Fibroblast of the aortic adventitia (primary cell): ENCODE results near the gene NUF2. TPM values are rescaled to one million over a fixed set of nuclear protein-coding genes. Genes with fewer than 3 reads are reported as not detected.
A peak's percentile ranks its signal among the peaks of the same experiment; 100 is the strongest.
"Not testable (repeated sequence)": the region's sequence is repeated elsewhere in the genome, so short reads cannot be mapped to it uniquely, and the experiment has no call there.

Experiments
- DNase-seq: peaks from one replicate; pipeline ENCODE4 v3.0.0-alpha.2; 2010; ENCODE audit warnings: low read depth
- H3K4me3 ChIP-seq: 2 replicates; pipeline ENCODE4 v1.5.1; 2011; ENCODE audit warnings: low read depth, mild to moderate bottlenecking, control low read depth, low read length, moderate library complexity
- total RNA-seq: library from RNA; depleted of rRNA; stranded (reverse); fragments of >200 nt; gene quantifications from 2 replicates; pipeline ENCODE4 v1.2.3, GENCODE V29; 2012; ENCODE audit warnings: low replicate concordance
- TF ChIP-seq, protein P1 (sequence below): IDR thresholded peaks from 2 replicates; pipeline ENCODE4 v1.5.1; 2011; ENCODE audit warnings: mild to moderate bottlenecking, low read length, control low read depth, inconsistent platforms; ENCODE audit not compliant: insufficient read depth

Gene NUF2
- 1.2 and 25.8 TPM in 2 replicates for total RNA-seq

- TF ChIP-seq, protein P1, sequence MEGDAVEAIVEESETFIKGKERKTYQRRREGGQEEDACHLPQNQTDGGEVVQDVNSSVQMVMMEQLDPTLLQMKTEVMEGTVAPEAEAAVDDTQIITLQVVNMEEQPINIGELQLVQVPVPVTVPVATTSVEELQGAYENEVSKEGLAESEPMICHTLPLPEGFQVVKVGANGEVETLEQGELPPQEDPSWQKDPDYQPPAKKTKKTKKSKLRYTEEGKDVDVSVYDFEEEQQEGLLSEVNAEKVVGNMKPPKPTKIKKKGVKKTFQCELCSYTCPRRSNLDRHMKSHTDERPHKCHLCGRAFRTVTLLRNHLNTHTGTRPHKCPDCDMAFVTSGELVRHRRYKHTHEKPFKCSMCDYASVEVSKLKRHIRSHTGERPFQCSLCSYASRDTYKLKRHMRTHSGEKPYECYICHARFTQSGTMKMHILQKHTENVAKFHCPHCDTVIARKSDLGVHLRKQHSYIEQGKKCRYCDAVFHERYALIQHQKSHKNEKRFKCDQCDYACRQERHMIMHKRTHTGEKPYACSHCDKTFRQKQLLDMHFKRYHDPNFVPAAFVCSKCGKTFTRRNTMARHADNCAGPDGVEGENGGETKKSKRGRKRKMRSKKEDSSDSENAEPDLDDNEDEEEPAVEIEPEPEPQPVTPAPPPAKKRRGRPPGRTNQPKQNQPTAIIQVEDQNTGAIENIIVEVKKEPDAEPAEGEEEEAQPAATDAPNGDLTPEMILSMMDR, result no peak
- H3K4me3 ChIP-seq, result peak within 1 kb of the TSS; percentile 92
- DNase-seq, result peak; percentile 99
Observed at GRCh38 chr1:163321311-163322305, at the start of gene NUF2. NUF2 (plus strand) TSS chr1:163321954; CDS start chr1:163326052, 4,098 bp downstream.

GRCh38 chr1:163273766-163274441, 47.9 kb upstream of the NUF2 start:
- DNase-seq, result no peak
- TF ChIP-seq, protein P1, result no peak
- H3K4me3 ChIP-seq, result no peak overlapping the region

- DNase-seq, result peak; percentile 23
- H3K4me3 ChIP-seq, result no peak overlapping the region
- TF ChIP-seq, protein P1, result no peak
Observed at GRCh38 chr1:163275222-163275621, 46.5 kb upstream of the NUF2 start.

DNA sequence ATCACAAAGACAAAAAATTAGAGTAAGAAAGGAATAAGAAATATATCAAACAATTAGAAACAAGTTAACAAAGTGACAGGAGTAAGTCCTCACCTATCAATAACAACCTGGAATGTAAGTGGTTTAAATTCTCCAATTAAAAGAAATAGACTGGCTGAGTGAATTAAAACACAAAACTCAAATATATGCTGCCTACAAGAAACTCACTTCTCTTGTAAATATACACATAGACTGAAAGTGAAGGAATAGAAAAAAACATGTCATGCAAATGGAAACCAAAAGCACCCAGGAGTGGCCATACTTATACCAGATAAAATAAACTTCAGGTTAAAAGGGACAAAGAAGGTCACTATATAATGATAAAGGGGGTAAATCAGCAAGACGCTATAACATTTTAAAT, 43.2 kb upstream of the NUF2 start:
- DNase-seq, result no peak
- no peak overlapping the region for H3K4me3 ChIP-seq
- TF ChIP-seq, protein P1, result no peak

GRCh38 chr1:163284867-163285266, 36.9 kb upstream of the NUF2 start:
- not testable (repeated sequence) for H3K4me3 ChIP-seq, DNase-seq

GRCh38 chr1:163290025-163290640, 31.6 kb upstream of the NUF2 start:
- peak; percentile 32 for DNase-seq
- TF ChIP-seq, protein P1, result no peak
- no peak overlapping the region for H3K4me3 ChIP-seq

GRCh38 chr1:163291461-163291860, 30.3 kb upstream of the NUF2 start:
- no peak overlapping the region for H3K4me3 ChIP-seq
- TF ChIP-seq, protein P1, result no peak
- DNase-seq, result no peak

- DNase-seq, H3K4me3 ChIP-seq: not testable (repeated sequence)
Observed at GRCh38 chr1:163292153-163292552, 29.6 kb upstream of the NUF2 start.

DNA sequence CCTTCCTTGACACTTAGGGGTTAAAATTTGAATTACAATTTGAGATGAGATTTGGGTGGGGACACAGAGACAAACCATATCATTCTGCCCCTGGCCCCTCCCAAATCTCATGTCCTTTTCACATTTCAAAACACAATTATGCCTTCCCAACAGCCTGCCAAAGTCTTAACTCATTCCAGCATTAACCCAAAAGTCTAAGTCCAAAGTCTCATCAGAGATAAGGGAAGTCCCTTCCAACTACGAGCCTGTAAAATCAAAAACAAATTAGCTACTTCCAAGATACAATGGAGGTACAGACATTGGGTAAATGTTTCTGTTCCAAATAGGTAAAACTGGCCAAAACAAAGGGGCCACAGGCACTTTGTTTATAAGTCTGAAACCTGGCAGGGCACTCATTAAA, 28.3 kb upstream of the NUF2 start:
- not testable (repeated sequence) for DNase-seq, H3K4me3 ChIP-seq
